Retina (tissue), 1 donor: ENCODE data around the gene ZCCHC12.
"Not testable (repeated sequence)": the region's sequence is repeated elsewhere in the genome, so short reads cannot be mapped to it uniquely, and the experiment has no call there.

Source experiments
- DNase-seq: peaks from one replicate; pipeline ENCODE4 v3.0.0-alpha.2; 2016

ZCCHC12 gene

GRCh38 chrX:118823263-118824172 lies at the start of gene ZCCHC12:
ZCCHC12 (plus strand) TSS chrX:118823824; CDS start chrX:118825245, 1,421 bp downstream.
- peak; percentile 86 for DNase-seq

- DNase-seq, result no peak
Observed at GRCh38 chrX:118779581-118779980, 44.0 kb upstream of the ZCCHC12 start.

- no peak for DNase-seq
Observed at GRCh38 chrX:118780509-118780908, 43.1 kb upstream of the ZCCHC12 start.

- no peak for DNase-seq
Observed at GRCh38 chrX:118780911-118781310, 42.7 kb upstream of the ZCCHC12 start.

- DNase-seq, result no peak
Observed at GRCh38 chrX:118795528-118796280, 27.9 kb upstream of the ZCCHC12 start.

GRCh38 chrX:118802857-118803256 lies 20.8 kb upstream of the ZCCHC12 start:
- no peak for DNase-seq

GRCh38 chrX:118807151-118808017 lies 16.2 kb upstream of the ZCCHC12 start:
- peak; percentile 36 for DNase-seq

- DNase-seq, result not testable (repeated sequence)
Observed at GRCh38 chrX:118817257-118817656, 6.4 kb upstream of the ZCCHC12 start.

- peak; percentile 55 for DNase-seq
Observed at GRCh38 chrX:118824173-118824730, 628 bp downstream of the ZCCHC12 start.

- DNase-seq, result peak; percentile 23
Observed at GRCh38 chrX:118825227-118825626, 1.6 kb downstream of the ZCCHC12 start.

GRCh38 chrX:118839334-118839958 lies 15.8 kb downstream of the ZCCHC12 start:
- peak; percentile 87 for DNase-seq

GRCh38 chrX:118847676-118848075 lies 24.1 kb downstream of the ZCCHC12 start:
- DNase-seq, result peak; percentile 45

- no peak for DNase-seq
Observed at GRCh38 chrX:118853596-118853995, 30.0 kb downstream of the ZCCHC12 start.

- DNase-seq, result no peak
Observed at GRCh38 chrX:118855681-118856310, 32.2 kb downstream of the ZCCHC12 start.

- no peak for DNase-seq
Observed at GRCh38 chrX:118857006-118857405, 33.4 kb downstream of the ZCCHC12 start.

GRCh38 chrX:118861338-118861737 lies 37.7 kb downstream of the ZCCHC12 start:
- no peak for DNase-seq

- DNase-seq, result no peak
Observed at GRCh38 chrX:118862091-118862490, 38.5 kb downstream of the ZCCHC12 start.

GRCh38 chrX:118862979-118863378 lies 39.4 kb downstream of the ZCCHC12 start:
- no peak for DNase-seq

- no peak for DNase-seq
Observed at GRCh38 chrX:118864063-118864635, 40.5 kb downstream of the ZCCHC12 start.

- no peak for DNase-seq
Observed at GRCh38 chrX:118865231-118865630, 41.6 kb downstream of the ZCCHC12 start.

- no peak for DNase-seq
Observed at GRCh38 chrX:118867251-118867650, 43.6 kb downstream of the ZCCHC12 start.
